MCF 10A (cell line): ENCODE data around the gene MKLN1. TPM values are rescaled to one million over a fixed set of nuclear protein-coding genes. Genes with fewer than 3 reads are reported as not detected.

Experiments used
- BruUV-seq: library from RNA; stranded (reverse); fragments of 400-500 nt; replicated peaks from 2 replicates; lab custom pipeline; 2021; lab: Mats Ljungman, UMichigan
- CTCF ChIA-PET: fragments of 300-600 bp; sonication (Branson Sonifier 250); formaldehyde crosslinking; extraction: SDS; loops from one replicate; lab custom pipeline; 2021; ENCODE audit warnings: antibody characterized with exemption, inconsistent platforms; lab: Yijun Ruan, JAX
- POLR2A ChIA-PET: fragments of 300-600, 350-650 bp; sonication (Branson Sonifier 250); formaldehyde crosslinking; extraction: SDS; loops from one replicate; lab custom pipeline; 2020; ENCODE audit warnings: antibody characterized with exemption, inconsistent platforms; lab: Yijun Ruan, JAX
- DNase-seq: peaks from one replicate; pipeline ENCODE4 v3.0.0-alpha.2; 2018; ENCODE audit not compliant: unreplicated experiment
- H3K27ac Mint-ChIP-seq: one replicate; pipeline ENCODE4 v1.8.0; 2022; ENCODE audit warnings: mild to moderate bottlenecking, low read depth, mixed read lengths; ENCODE audit not compliant: unreplicated experiment
- H3K27me3 Mint-ChIP-seq: one replicate; pipeline ENCODE4 v1.8.0; 2022; ENCODE audit warnings: mixed read lengths; ENCODE audit not compliant: insufficient read depth, unreplicated experiment
- H3K36me3 Mint-ChIP-seq: one replicate; pipeline ENCODE4 v1.8.0; 2022; ENCODE audit warnings: mild to moderate bottlenecking, moderate library complexity, mixed read lengths; ENCODE audit not compliant: insufficient read depth, unreplicated experiment
- H3K4me1 Mint-ChIP-seq: one replicate; pipeline ENCODE4 v1.8.0; 2022; ENCODE audit warnings: mixed read lengths; ENCODE audit not compliant: insufficient read depth, unreplicated experiment
- H3K4me3 Mint-ChIP-seq: one replicate; pipeline ENCODE4 v1.8.0; 2022; ENCODE audit warnings: mild to moderate bottlenecking, moderate library complexity, mixed read lengths; ENCODE audit not compliant: unreplicated experiment
- H3K9me3 Mint-ChIP-seq: one replicate; pipeline ENCODE4 v1.8.0; 2022; ENCODE audit warnings: mixed read lengths; ENCODE audit not compliant: unreplicated experiment
- CTCF ChIP-seq: fragments of 200-600 bp; IDR thresholded peaks from one replicate; pipeline ENCODE4 v1.8.0; 2022; ENCODE audit warnings: antibody characterized with exemption, mild to moderate bottlenecking; ENCODE audit not compliant: unreplicated experiment
- intact Hi-C: fragments of 100-400 bp; cut with micrococcal nuclease; formaldehyde crosslinking; loops from 2 replicates; pipeline ENCODE4 v1.14.1; 2022
- total RNA-seq: library from RNA; stranded (reverse); gene quantifications from 2 replicates; pipeline ENCODE4 v1.2.3, GENCODE V29; 2022

Gene MKLN1
- total RNA-seq, 1 experiment from 2014 or later: 35.6 TPM

- Mint-ChIP-seq H3K4me3 (no peak overlapping the region), H3K27me3 (no peaks in the 10 kb centered on the region), H3K4me1 (no peaks in the 10 kb centered on the region), H3K36me3 (peaks cover 19% of the 10 kb centered on the region), H3K27ac (no peak overlapping the region), H3K9me3 (no peaks in the 10 kb centered on the region)
- ChIA-PET POLR2A (interaction anchor here (1.2 kb wide), 1 partner anchor 19 kb away, joined by 5 read pairs; no protein-coding TSS in a partner anchor), CTCF (no interaction called here)
- intact Hi-C loops: no loop called here
- TF ChIP-seq CTCF: no peak
- BruUV-seq: no TSS peak
- no peak for DNase-seq
These were observed 153.0 kb downstream of the MKLN1 start for GRCh38 chr7:131480384-131481315.

- no peak for TF ChIP-seq CTCF
- Mint-ChIP-seq H3K4me3 (no peak overlapping the region), H3K36me3 (peaks cover 17% of the 10 kb centered on the region), H3K9me3 (no peaks in the 10 kb centered on the region), H3K27me3 (no peaks in the 10 kb centered on the region), H3K4me1 (no peaks in the 10 kb centered on the region), H3K27ac (no peak overlapping the region)
- no TSS peak for BruUV-seq
- ChIA-PET POLR2A (no interaction called here), CTCF (interaction anchor here (0.8 kb wide), 1 partner anchor 31 kb away, joined by 3 read pairs; no protein-coding TSS in a partner anchor)
- intact Hi-C loops: no loop called here
- no peak for DNase-seq
These were observed 155.1 kb downstream of the MKLN1 start for GRCh38 chr7:131482800-131483199.

- H3K27ac Mint-ChIP-seq: no peak overlapping the region
- intact Hi-C loops: no loop called here
- peaks cover 25% of the 10 kb centered on the region for H3K36me3 Mint-ChIP-seq
- DNase-seq: no peak
- no TSS peak for BruUV-seq
- no peaks in the 10 kb centered on the region for H3K9me3 Mint-ChIP-seq
- no peaks in the 10 kb centered on the region for H3K4me1 Mint-ChIP-seq
- no peak for TF ChIP-seq CTCF
- H3K4me3 Mint-ChIP-seq: no peak overlapping the region
- ChIA-PET CTCF (no interaction called here), POLR2A (interaction anchor here (0.6 kb wide), 1 partner anchor 67 kb away, joined by 4 read pairs; no protein-coding TSS in a partner anchor)
- no peaks in the 10 kb centered on the region for H3K27me3 Mint-ChIP-seq
These were observed 155.9 kb downstream of the MKLN1 start for GRCh38 chr7:131483586-131483985.

GRCh38 chr7:131486346-131486745, 158.7 kb downstream of the MKLN1 start:
- H3K9me3 Mint-ChIP-seq: no peaks in the 10 kb centered on the region
- TF ChIP-seq CTCF: no peak
- no peak overlapping the region for H3K27ac Mint-ChIP-seq
- ChIA-PET POLR2A (no interaction called here), CTCF (interaction anchor here (0.9 kb wide), 1 partner anchor 21 kb away, joined by 5 read pairs; no protein-coding TSS in a partner anchor)
- H3K4me3 Mint-ChIP-seq: no peak overlapping the region
- DNase-seq: no peak
- intact Hi-C loops: no loop called here
- no peaks in the 10 kb centered on the region for H3K27me3 Mint-ChIP-seq
- BruUV-seq: no TSS peak
- H3K4me1 Mint-ChIP-seq: no peaks in the 10 kb centered on the region
- peaks cover 21% of the 10 kb centered on the region for H3K36me3 Mint-ChIP-seq
